Trophoblast cell (in vitro differentiated cells and primary cell): ENCODE measurements around the gene PTH1R.

Experiments used
- DNase-seq, 2 donors: peaks; one replicate each; pipeline ENCODE4 v3.0.0-alpha.2; 2016
- H2AFZ ChIP-seq: 2 replicates; pipeline ENCODE4 v1.6.1; 2013; ENCODE audit warnings: low read length, moderate library complexity, mild to moderate bottlenecking; ENCODE audit not compliant: insufficient read depth, poor library complexity
- H2AK5ac ChIP-seq: 2 replicates; pipeline ENCODE4 v1.6.1; 2013; ENCODE audit warnings: mild to moderate bottlenecking, low read length
- H2BK120ac ChIP-seq: 2 replicates; pipeline ENCODE4 v1.6.1; 2013; ENCODE audit warnings: low read length, mild to moderate bottlenecking, moderate library complexity; ENCODE audit not compliant: insufficient read depth, poor library complexity
- H2BK12ac ChIP-seq: 2 replicates; pipeline ENCODE4 v1.6.1; 2013; ENCODE audit warnings: mild to moderate bottlenecking, low read length, moderate library complexity
- H2BK5ac ChIP-seq: 2 replicates; pipeline ENCODE4 v1.6.1; 2013; ENCODE audit warnings: low read length, low read depth, moderate library complexity, mild to moderate bottlenecking; ENCODE audit not compliant: poor library complexity
- H3K14ac ChIP-seq: 2 replicates; pipeline ENCODE4 v1.6.1; 2013; ENCODE audit warnings: mild to moderate bottlenecking, low read length
- H3K18ac ChIP-seq: 2 replicates; pipeline ENCODE4 v1.6.1; 2013; ENCODE audit warnings: mild to moderate bottlenecking, low read length
- H3K23ac ChIP-seq: 2 replicates; pipeline ENCODE4 v1.6.1; 2013; ENCODE audit warnings: low read length
- H3K27ac ChIP-seq: 2 replicates; pipeline ENCODE4 v1.5.1; 2013; ENCODE audit warnings: low read depth, mild to moderate bottlenecking, inconsistent platforms, low read length, moderate library complexity
- H3K27me3 ChIP-seq: 2 replicates; pipeline ENCODE4 v1.6.1; 2013; ENCODE audit warnings: inconsistent platforms, mild to moderate bottlenecking, low read length, moderate library complexity; ENCODE audit not compliant: insufficient read depth
- H3K36me3 ChIP-seq, 2 experiments: 1 replicate in 1 of 2; 2 replicates in 1 of 2; pipeline ENCODE4 v1.6.1; 2013; ENCODE audit warnings: low read length in 2 of 2, mild to moderate bottlenecking in 2 of 2, moderate library complexity in 1 of 2; ENCODE audit not compliant: insufficient read depth in 2 of 2, control insufficient read depth in 1 of 2
- H3K4ac ChIP-seq: 2 replicates; pipeline ENCODE4 v1.6.1; 2013; ENCODE audit warnings: low read depth, mild to moderate bottlenecking, low read length, moderate library complexity
- H3K4me1 ChIP-seq, 2 experiments: 1 replicate in 1 of 2; 2 replicates in 1 of 2; pipeline ENCODE4 v1.6.1; 2013; ENCODE audit warnings: low read length in 2 of 2, mild to moderate bottlenecking in 2 of 2, moderate library complexity in 1 of 2; ENCODE audit not compliant: insufficient read depth in 2 of 2, control insufficient read depth in 1 of 2
- H3K4me2 ChIP-seq: 2 replicates; pipeline ENCODE4 v1.6.1; 2013; ENCODE audit warnings: inconsistent platforms, mild to moderate bottlenecking, low read length, moderate library complexity
- H3K4me3 ChIP-seq: 2 replicates; pipeline ENCODE4 v1.5.1; 2013; ENCODE audit warnings: mild to moderate bottlenecking, low read depth, low read length, inconsistent platforms
- H3K79me1 ChIP-seq: one replicate; pipeline ENCODE4 v1.6.1; 2013; ENCODE audit warnings: low read length
- H3K79me2 ChIP-seq: 2 replicates; pipeline ENCODE4 v1.6.1; 2013; ENCODE audit warnings: low read length, mild to moderate bottlenecking; ENCODE audit not compliant: control insufficient read depth, insufficient read depth, poor library complexity
- H3K9ac ChIP-seq: 2 replicates; pipeline ENCODE4 v1.6.1; 2013; ENCODE audit warnings: mild to moderate bottlenecking, low read length
- H3K9me3 ChIP-seq: 2 replicates; pipeline ENCODE4 v1.6.1; 2013; ENCODE audit warnings: low read depth, mild to moderate bottlenecking, control low read depth, inconsistent platforms, low read length; ENCODE audit not compliant: insufficient read depth
- H4K12ac ChIP-seq: 2 replicates; pipeline ENCODE4 v1.6.1; 2013; ENCODE audit warnings: low read depth, mild to moderate bottlenecking, low read length, moderate library complexity
- H4K8ac ChIP-seq: 2 replicates; pipeline ENCODE4 v1.6.1; 2013; ENCODE audit warnings: low read depth, mild to moderate bottlenecking, low read length, moderate library complexity
- H4K91ac ChIP-seq: one replicate; pipeline ENCODE4 v1.6.1; 2013; ENCODE audit warnings: low read depth, mild to moderate bottlenecking, low read length, moderate library complexity
- WGBS: extraction: QIAGEN DNeasy Blood & Tissue Kit; methylation state at CpG from one replicate; pipeline ENCODE4 v1.1.7; 2013; ENCODE audit warnings: missing lambda C conversion rate; ENCODE audit not compliant: insufficient read length, insufficient coverage; ENCODE audit errors: extremely low coverage; 5-methylcytosine and 5-hydroxymethylcytosine counted together

PTH1R gene

DNA sequence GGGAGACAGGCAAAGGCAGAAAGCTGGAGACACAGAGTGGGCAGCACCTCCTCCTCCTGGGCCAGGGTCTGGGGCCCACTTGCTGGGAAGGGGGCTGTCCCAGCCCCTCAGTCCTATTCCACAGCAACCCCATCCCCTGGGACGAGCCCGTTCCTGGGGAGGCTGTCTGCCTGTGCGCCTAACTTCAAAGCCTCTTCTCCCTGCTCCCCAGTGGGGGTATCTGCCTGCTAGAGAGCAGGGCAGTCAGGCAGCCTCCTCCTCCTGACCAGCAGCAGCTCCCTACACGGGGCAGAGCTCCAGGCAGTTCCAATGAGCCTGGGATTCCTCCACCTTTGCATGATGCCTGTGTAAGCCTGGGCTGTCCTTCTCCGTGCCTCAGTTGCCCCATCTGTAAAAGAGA is 6.9 kb downstream of the PTH1R start:
- H3K9ac ChIP-seq = no peak overlapping the region
- H2BK120ac ChIP-seq = no peak overlapping the region
- no peak overlapping the region for H4K12ac ChIP-seq
- no peak overlapping the region for H3K14ac ChIP-seq
- no peaks in the 10 kb centered on the region for H3K36me3 ChIP-seq
- H3K79me1 ChIP-seq = peaks cover 5% of the 10 kb centered on the region
- DNase-seq = no peak
- H2AK5ac ChIP-seq = no peak overlapping the region
- H3K4me3 ChIP-seq = no peak overlapping the region
- no CpG with 5 or more reads among the region's 5 CpGs for WGBS
- H4K91ac ChIP-seq = no peak overlapping the region
- H2BK5ac ChIP-seq = no peak overlapping the region
- no peak overlapping the region for H3K18ac ChIP-seq
- H3K23ac ChIP-seq = no peak overlapping the region
- H3K4ac ChIP-seq = no peak overlapping the region
- peaks cover 6 to 21% of the 10 kb centered on the region in 2 experiments for H3K4me1 ChIP-seq
- H3K9me3 ChIP-seq = peaks cover 3% of the 10 kb centered on the region
- H2AFZ ChIP-seq = no peak overlapping the region
- H3K27me3 ChIP-seq = peaks cover 13% of the 10 kb centered on the region
- H2BK12ac ChIP-seq = no peak overlapping the region
- H3K27ac ChIP-seq = no peak overlapping the region
- peaks cover 2% of the 10 kb centered on the region for H3K79me2 ChIP-seq
- H4K8ac ChIP-seq = no peak overlapping the region
- H3K4me2 ChIP-seq = peak overlapping the region; percentile 74

DNA sequence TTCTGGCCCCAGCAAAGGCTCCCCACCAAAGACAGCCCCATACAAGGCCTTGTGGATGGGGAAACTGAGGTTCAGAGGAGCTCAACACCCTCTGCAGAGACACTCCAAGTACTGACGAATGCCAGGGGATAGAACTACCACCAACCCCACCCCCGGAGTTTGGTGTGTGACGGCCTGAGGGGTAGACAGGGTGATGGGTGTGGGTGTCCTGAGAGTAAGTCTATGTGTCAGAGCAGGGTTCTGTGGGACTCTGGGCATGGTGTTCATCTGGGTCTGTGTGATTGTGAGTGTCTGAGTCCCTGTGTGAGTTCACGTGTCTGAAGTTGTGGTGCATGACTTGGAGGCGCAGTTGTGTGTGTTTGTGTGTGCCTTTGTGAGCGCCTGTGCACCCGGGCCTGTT is 7.4 kb downstream of the PTH1R start:
- Histone ChIP-seq H3K36me3 (no peaks in the 10 kb centered on the region), H3K79me2 (peaks cover 2% of the 10 kb centered on the region)
- no CpG with 5 or more reads among the region's 7 CpGs for WGBS

DNA sequence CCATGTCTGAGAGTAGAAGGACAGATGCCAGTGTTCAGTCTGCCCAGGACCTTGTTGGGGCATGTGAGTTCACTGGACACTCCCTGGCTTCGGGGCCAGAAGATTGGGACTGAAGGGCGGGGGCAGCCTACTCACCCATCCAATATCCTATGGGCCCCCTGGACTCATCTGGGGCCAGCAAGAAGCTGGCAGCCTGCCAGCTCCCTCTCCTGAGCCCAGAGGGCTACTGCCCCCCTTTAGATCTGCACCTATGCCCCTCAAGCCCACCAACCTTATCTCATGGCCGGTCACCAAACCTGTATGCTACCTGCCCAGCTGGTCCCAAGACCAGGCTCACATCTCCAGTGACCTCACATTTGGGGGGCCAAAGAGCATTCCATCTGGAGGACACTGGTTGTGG is 8.1 kb downstream of the PTH1R start:
- Histone ChIP-seq H4K12ac (no peak overlapping the region), H4K8ac (no peak overlapping the region), H3K27me3 (peaks cover 13% of the 10 kb centered on the region), H3K27ac (no peak overlapping the region), H2AFZ (no peak overlapping the region), H3K4me2 (no peak overlapping the region), H3K36me3 (no peaks in the 10 kb centered on the region), H2BK12ac (no peak overlapping the region), H3K23ac (no peak overlapping the region), H3K9ac (no peak overlapping the region), H3K79me1 (peaks cover 5% of the 10 kb centered on the region), H3K4me3 (no peak overlapping the region), H2BK120ac (no peak overlapping the region), H3K4ac (no peak overlapping the region), H4K91ac (no peak overlapping the region), H3K4me1 (peaks cover 4 to 14% of the 10 kb centered on the region in 2 experiments), H3K79me2 (peaks cover 2% of the 10 kb centered on the region), H2BK5ac (no peak overlapping the region), H3K9me3 (peaks cover 6% of the 10 kb centered on the region), H2AK5ac (no peak overlapping the region), H3K18ac (no peak overlapping the region), H3K14ac (no peak overlapping the region)
- DNase-seq = no peak
- no CpG with 5 or more reads among the region's 3 CpGs for WGBS

More for the DNA sequence above, 7.4 kb downstream of the PTH1R start:
- DNase-seq = no peak
- H3K23ac ChIP-seq = no peak overlapping the region
- no peak overlapping the region for H2BK12ac ChIP-seq
- no peak overlapping the region for H2BK5ac ChIP-seq
- H4K12ac ChIP-seq = no peak overlapping the region
- peaks cover 13% of the 10 kb centered on the region for H3K27me3 ChIP-seq
- no peak overlapping the region for H3K14ac ChIP-seq
- no peak overlapping the region for H4K91ac ChIP-seq
- H2AK5ac ChIP-seq = no peak overlapping the region
- no peak overlapping the region for H2AFZ ChIP-seq
- peaks cover 6 to 20% of the 10 kb centered on the region in 2 experiments for H3K4me1 ChIP-seq
- no peak overlapping the region for H3K4me3 ChIP-seq
- no peak overlapping the region for H2BK120ac ChIP-seq
- H3K4ac ChIP-seq = no peak overlapping the region
- H3K9me3 ChIP-seq = peaks cover 3% of the 10 kb centered on the region
- no peak overlapping the region for H3K27ac ChIP-seq
- no peak overlapping the region for H3K18ac ChIP-seq
- H3K4me2 ChIP-seq = peak overlapping the region; percentile 74
- no peak overlapping the region for H4K8ac ChIP-seq
- peaks cover 5% of the 10 kb centered on the region for H3K79me1 ChIP-seq
- no peak overlapping the region for H3K9ac ChIP-seq

DNA sequence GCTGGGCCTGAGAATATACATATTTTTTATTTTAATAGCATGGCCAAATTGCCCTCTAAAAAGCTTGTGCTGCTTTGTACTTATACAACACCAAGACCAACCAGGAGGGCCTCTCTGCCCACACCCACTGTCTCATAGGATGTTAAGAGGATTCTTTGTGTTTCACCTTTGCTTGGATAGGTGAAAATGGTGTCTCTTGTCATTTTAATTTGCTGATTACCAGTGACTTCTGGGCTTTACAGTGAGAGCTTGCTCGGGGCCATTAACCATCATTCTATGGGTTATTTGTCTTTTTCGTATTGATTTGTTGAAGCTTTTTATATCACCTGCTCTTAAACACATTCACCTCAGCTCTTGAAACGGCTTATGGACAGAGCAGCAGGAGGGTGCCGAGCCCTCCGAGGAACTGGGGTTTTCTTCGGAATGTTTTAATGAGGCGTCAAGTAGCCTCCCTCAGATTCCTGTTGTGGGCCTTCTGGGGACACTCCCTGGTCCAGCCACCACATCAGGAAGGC is 10.5 kb downstream of the PTH1R start:
- no CpG with 5 or more reads among the region's 7 CpGs for WGBS
- H3K27me3 ChIP-seq = peaks cover 17% of the 10 kb centered on the region
- peaks cover 4% of the 10 kb centered on the region for H3K79me2 ChIP-seq
- no peak overlapping the region for H4K8ac ChIP-seq
- no peak overlapping the region for H2AFZ ChIP-seq
- peaks cover 6% of the 10 kb centered on the region for H3K9me3 ChIP-seq
- no peak overlapping the region for H2BK5ac ChIP-seq
- H4K12ac ChIP-seq = no peak overlapping the region
- H2AK5ac ChIP-seq = no peak overlapping the region
- peaks cover 9 to 16% of the 10 kb centered on the region in 2 experiments for H3K4me1 ChIP-seq
- H3K18ac ChIP-seq = no peak overlapping the region
- DNase-seq = no peak
- no peak overlapping the region for H3K23ac ChIP-seq
- H2BK12ac ChIP-seq = no peak overlapping the region
- H3K27ac ChIP-seq = no peak overlapping the region
- no peak overlapping the region for H3K9ac ChIP-seq
- H3K4ac ChIP-seq = no peak overlapping the region
- no peaks in the 10 kb centered on the region for H3K36me3 ChIP-seq
- H4K91ac ChIP-seq = no peak overlapping the region
- H3K14ac ChIP-seq = no peak overlapping the region
- peaks cover 3% of the 10 kb centered on the region for H3K79me1 ChIP-seq
- no peak overlapping the region for H3K4me2 ChIP-seq
- H3K4me3 ChIP-seq = no peak overlapping the region
- no peak overlapping the region for H2BK120ac ChIP-seq
